Measurements from ENCODE around the gene TTC29.
"Not testable (repeated sequence)": the region's sequence is repeated elsewhere in the genome, so short reads cannot be mapped to it uniquely, and the experiment has no call there.

The TTC29 gene

DNA sequence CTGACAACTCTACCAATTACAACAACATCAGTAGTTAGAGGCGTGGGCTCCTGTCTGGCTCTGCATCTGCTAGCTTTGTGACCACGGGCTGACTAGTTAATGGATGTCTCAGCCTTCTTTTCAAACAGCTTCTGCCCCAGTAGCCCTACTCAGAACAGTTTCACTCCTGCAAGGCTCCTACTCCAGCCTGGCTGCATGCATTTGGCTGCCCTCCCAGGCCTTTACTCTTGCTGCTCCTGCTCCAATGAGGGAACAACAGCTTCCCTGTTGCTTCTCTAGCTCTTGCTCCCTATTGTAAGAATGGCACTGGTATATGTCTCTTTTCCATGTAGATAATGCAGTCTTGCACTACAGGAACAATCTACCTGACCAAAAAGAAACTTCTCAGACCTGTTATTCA, 93.3 kb downstream of the TTC29 start:
- no peak for FAIRE-seq

DNA sequence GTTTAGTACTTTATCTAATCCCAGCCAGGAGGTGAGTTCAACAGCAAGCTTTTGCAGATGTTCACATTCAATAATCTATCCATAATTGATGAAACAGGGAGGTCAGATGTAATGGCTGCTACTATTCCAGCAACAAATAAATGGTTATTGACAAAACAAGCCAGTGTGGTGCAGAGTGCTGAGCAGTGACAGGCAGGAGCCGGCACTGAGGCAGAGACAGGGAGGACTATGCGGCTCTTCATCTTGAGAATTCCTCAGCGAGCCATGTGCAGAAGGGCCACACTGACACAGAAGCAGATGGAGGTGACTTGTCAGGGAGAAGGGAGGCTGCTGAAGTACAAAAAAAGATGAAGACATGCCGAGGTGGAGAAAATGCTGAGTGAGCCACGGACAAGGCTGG, 98.3 kb downstream of the TTC29 start:
- FAIRE-seq, result no peak

DNA sequence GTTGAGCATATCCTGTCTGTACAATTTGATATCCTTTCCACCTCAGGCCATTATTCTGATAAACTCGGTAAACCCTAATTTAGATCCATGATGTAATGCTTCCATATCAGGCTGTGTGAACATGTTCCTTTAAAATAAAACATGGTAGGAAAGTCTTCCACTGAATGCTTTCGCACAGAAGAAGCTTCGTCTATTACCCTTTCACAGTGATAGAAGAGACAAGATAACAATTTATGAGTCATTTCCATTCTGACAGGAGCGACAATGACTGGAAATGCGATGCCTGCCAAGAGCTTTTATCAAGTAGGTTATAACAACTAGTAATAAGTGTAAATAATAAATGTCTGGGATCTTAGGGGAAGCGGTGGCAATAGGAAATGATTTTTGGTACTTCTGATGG, 98.8 kb downstream of the TTC29 start:
- FAIRE-seq, result no peak

- FAIRE-seq, result no peak
Observed at GRCh38 chr4:146844761-146845160, 100.9 kb downstream of the TTC29 start.

DNA sequence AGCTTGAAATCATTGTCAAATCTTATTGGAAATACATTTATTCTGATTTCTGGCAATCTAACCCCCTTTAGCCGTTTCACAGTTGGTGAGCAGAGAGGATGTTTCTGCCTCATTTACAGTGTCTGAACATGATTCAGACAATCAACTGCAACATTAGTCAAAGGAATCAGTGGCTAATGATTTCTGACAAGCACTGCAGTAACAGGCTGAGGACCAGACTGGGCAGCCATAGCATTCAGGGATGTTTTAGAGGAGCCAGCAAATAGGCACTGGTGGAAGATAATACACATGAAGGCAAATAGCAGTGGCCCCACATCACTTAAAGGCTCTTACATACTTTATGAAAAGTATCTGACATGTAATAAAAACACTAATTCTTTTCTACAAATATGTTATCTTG, 102.8 kb downstream of the TTC29 start:
- no peak for FAIRE-seq

GRCh38 chr4:146840731-146841130, 104.9 kb downstream of the TTC29 start:
- no peak for FAIRE-seq

- FAIRE-seq, result no peak
Observed at GRCh38 chr4:146835096-146835495, 110.6 kb downstream of the TTC29 start.

- FAIRE-seq, result no peak
Observed at GRCh38 chr4:146834263-146835034, 111.2 kb downstream of the TTC29 start.

- no peak for FAIRE-seq
Observed at GRCh38 chr4:146833530-146833929, 112.1 kb downstream of the TTC29 start.

GRCh38 chr4:146822980-146823379, 122.7 kb downstream of the TTC29 start:
- FAIRE-seq, result not testable (repeated sequence)

GRCh38 chr4:146814750-146815149, 130.9 kb downstream of the TTC29 start:
- no peak for FAIRE-seq

DNA sequence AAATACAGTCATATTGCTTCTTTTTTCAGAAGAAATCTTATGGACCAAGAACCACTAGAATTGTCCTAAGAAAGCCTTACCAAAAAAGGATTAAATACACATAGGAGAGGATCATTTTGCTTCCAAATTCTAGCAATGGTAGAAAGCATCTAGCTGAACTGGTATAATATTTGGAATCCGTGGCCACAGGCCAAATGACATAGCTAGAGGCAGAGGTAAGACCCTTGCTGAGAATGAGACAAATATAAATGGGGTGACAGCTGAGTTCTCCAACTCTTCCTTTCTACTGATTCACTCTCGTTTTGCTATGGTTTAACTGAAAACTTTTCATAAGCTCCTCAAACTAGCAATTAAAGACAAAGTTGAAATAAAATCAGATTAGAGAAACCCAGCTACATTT, 150.0 kb downstream of the TTC29 start:
- no peak for FAIRE-seq

DNA sequence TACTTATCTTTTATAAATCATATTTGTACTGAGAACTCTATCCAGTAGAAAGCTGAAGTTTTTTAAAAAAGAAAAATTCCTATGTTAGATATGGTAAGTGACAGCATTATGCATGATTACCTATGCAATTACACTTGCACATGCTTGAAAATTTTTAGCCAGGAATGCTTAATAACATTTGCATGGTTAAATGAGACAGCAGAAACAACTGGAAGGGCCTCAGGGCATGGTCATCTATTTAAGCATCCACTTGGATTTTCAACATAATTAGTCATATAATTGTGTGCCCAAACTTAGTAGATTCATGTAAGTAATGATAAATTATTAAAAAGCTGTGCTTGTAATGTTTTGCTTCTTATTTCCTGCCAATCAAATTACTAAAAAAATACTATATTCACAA, 151.9 kb downstream of the TTC29 start:
- no peak for FAIRE-seq

DNA sequence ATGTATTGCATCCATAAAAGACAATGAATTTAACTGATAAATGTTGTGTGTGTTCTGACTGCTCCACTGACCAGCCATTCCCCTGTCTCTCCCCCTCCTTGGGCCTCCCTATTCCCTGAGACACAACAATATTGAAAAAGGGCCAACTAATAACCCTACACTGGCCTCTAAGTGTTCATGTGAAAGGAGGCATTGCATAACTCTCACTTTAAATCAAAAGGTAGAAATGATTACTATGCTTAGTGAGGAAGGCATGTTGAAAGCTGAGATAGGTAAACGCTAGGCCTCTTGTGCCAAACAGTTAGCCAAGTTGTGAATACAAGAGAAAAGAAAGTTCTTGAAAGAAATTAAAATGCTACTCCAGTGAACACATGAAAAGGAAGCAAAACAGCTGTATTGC, 154.2 kb downstream of the TTC29 start:
- no peak for FAIRE-seq

DNA sequence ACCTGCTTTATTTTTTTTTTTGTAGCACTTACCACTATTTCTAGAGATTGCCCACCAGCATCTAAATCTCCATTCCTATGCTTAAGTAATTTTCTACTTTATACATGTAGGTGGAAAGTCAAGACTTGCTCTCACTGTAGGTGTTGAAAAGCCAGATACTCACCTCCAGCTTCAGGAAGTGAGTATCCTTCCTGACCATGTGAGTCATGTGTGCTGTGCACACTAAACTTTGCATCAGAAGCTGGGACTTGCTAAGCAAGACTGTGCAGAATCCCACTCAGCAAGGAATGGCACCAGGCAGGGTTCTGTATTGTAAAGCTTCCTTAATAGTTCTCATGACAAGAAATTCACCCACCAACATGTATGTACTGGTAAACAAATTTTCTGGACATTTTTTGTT, 155.1 kb downstream of the TTC29 start:
- FAIRE-seq, result no peak

GRCh38 chr4:146787731-146788130, 157.9 kb downstream of the TTC29 start:
- no peak for FAIRE-seq

DNA sequence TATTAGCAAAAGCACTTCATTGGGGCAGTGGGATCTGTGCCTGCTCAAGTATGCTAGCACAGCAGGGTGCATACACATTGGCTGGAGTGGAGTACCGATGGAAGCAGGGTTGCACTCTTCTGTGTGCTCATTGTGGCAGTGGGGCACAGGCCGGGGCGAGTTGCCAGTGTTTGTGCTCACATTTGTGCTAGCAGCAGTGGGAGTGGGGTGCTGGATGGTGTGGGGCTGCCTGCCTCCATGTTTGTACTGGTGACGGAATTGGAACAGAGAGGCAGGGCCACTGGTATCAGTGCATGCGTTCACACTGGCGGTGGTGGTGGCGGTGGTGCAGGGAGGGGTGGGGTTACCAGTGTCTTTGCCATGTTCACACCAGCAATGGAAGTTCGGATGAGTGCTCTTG, 169.0 kb downstream of the TTC29 start:
- FAIRE-seq, result no peak

- FAIRE-seq, result no peak
Observed at GRCh38 chr4:146763560-146763959, 182.1 kb downstream of the TTC29 start.

GRCh38 chr4:146762016-146762415, 183.6 kb downstream of the TTC29 start:
- no peak for FAIRE-seq

DNA sequence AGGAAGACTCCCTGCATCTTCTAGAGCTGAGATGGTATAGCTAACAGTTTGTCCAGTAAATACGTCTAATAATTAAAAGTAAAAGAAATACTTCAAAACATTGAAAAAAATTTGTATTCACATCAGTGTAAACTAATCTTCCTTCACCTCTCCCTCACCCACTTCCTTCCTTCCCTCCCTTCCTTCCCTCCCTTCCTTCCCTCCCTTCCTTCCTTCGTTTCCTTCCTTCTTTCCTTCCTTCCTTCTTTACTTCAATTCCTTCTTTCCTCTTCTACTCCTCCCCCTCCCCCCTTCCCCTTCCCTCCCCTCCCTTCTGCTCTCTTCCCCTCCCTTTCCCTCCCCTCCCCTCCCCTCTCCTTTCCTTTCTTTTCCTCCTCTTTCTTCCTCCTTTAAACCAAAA, 203.2 kb downstream of the TTC29 start:
- no peak for FAIRE-seq

DNA sequence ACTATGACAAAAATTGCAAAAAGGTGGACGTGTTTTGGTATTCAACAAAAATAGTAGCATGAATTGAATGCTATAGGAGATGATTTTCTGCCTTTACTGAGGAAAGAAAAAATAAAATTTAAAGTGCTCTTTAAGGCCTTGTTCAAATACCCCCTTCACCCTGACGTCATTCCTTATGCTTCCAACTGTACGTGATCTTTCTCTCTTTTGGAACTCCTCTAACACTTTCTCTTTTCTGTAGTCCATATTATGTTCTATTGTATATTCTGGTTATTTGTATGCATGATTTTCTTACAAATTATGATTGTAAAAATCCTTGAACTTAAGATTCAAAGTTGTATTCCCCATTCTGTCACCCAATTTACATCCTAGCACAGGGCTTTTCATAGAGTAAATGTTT, 206.5 kb downstream of the TTC29 start:
- no peak for FAIRE-seq

DNA sequence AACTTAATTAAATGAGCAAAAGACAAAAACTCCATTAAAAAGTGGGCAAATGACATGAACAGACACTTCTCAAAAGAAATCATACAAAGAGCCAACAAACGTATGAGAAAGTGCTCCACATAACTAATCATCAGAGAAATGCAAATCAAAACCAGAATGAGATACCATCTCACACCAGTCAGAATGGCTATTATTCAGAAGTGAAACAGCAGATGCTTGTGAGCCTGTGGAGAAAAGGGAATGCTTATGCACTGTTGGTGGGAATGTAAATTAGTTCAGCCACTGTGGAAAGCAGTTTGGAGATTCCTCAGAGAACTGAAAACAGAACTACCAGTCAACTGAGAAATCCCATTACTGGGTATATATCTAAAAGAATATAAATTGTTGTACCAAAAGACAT, 222.1 kb downstream of the TTC29 start:
- FAIRE-seq, result not testable (repeated sequence)

DNA sequence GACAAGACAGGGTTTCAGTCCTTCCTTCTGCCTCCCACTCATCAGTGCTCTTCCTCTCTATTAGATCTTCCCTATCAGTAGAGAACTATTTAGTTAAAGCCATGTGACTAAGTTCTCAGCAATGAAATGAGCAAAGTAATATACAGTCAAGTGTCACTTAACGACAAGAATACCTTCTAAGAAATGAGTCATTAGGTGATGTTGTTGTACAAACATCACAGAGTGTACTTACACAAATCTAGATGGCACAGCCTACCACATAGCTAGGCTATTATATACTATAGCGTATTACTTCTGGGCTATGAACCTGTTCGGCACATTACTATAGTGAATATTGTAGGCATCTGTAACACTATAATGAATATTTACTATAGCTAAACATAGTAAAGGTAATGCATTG, 235.7 kb downstream of the TTC29 start:
- FAIRE-seq, result no peak

- no peak for FAIRE-seq
Observed at GRCh38 chr4:146699910-146700309, 245.8 kb downstream of the TTC29 start.

DNA sequence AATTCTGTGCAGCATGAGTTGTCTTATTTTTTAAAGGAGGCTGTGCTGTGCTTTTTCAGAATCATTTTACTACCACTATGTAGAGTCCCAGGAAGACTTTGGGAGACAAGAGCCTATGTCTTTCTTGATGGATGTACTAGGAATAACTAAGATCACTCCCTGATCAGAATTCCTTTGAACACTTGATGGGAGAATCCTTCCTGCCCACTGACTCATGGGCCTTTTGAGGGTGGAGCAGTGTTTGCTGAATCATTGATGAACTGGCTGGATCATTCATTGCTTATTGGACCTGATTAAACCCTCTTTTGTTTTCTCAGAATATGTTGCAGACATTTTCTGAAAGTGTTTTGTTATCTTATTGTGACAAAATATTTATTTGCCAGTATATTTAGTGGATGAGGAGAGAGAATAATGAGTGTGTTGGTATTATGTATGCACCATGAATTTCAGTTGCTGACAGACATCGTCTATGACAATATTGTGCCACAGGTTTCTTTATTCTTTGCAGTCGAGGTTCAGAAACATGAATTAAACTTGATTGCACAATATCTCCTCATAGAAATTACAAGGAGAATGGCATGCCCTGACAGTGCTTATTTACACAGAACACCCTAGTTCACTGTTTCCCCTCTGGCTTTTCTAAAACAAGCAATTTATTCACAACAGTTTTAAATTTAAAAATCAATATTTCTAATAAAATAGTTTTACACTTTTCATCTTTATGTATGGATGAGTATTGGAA, 270.7 kb downstream of the TTC29 start:
- FAIRE-seq, result no peak

Measured in TTC549 (cell line).